Measurements from ENCODE around the gene GRXCR1. TPM values are rescaled to one million over a fixed set of nuclear protein-coding genes. Genes with fewer than 3 reads are reported as not detected.

GRXCR1 gene
- total RNA-seq (2022; extraction: Qiagen RNA extraction; ENCODE audit: low read depth): not detected in 5 replicates

GRCh38 chr4:42892413-42892812 lies at the start of gene GRXCR1:
Gene GRXCR1, plus strand, starts transcription at chr4:42892713. Its CDS starts 554 bp downstream, at chr4:42893267.

Other genes with a start within 250 kb of the GRXCR1 start
- gene ATP8A1, start 235.6 kb upstream of the GRXCR1 start, total RNA-seq (2022; extraction: Qiagen RNA extraction; ENCODE audit: low read depth): 0.02 to 0.45 TPM (median 0.04 TPM) in 4 of 5 replicates, not detected in the other